SKM-1 (cell line): ENCODE results near the gene FSHR.

ENCODE experiments used
- DNase-seq: peaks from one replicate; lab custom pipeline; 2025; ENCODE audit not compliant: unreplicated experiment; lab: John Stamatoyannopoulos, UW

The FSHR gene, protein sequence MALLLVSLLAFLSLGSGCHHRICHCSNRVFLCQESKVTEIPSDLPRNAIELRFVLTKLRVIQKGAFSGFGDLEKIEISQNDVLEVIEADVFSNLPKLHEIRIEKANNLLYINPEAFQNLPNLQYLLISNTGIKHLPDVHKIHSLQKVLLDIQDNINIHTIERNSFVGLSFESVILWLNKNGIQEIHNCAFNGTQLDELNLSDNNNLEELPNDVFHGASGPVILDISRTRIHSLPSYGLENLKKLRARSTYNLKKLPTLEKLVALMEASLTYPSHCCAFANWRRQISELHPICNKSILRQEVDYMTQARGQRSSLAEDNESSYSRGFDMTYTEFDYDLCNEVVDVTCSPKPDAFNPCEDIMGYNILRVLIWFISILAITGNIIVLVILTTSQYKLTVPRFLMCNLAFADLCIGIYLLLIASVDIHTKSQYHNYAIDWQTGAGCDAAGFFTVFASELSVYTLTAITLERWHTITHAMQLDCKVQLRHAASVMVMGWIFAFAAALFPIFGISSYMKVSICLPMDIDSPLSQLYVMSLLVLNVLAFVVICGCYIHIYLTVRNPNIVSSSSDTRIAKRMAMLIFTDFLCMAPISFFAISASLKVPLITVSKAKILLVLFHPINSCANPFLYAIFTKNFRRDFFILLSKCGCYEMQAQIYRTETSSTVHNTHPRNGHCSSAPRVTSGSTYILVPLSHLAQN

DNA sequence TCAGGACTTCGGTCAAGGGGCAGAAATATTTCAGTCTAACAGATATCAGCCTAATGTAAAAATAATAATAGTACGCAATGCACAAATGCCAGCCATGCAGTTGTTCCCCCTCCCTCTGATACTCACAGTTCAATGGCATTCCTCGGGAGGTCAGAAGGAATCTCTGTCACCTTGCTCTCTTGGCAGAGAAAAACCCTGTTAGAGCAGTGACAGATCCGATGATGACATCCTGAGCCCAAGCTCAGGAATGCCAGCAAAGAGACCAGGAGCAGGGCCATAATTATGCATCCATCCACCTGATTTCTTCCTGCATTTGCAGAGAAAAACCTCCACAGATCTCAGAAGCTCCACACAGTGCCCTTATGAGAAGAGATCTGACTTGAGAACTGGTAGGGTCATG is at the start of gene FSHR:
TSS of gene FSHR (minus strand) at position 376 of the 400 bp plus-strand sequence. CDS start at position 278, 98 bp downstream.
- no peak for DNase-seq

DNA sequence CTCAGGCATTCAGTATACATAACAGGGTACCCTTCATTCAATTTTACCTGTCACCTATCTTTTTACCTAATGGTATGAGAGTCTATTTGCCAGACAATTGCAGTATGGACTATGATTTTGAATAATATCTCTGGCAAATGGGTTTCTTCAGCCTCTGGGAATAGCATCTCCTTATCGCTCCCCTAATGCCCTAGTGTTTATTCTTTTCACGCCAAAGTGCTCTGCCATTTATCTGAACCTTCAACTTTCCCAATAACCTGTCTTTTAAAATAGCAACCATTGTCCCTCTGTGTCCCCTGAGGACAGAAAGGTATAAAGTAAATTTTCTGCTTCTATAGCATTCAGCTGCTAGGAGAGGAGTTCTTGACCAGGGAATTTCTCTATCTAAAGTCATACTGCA is 45.0 kb upstream of the FSHR start:
- no peak for DNase-seq

DNA sequence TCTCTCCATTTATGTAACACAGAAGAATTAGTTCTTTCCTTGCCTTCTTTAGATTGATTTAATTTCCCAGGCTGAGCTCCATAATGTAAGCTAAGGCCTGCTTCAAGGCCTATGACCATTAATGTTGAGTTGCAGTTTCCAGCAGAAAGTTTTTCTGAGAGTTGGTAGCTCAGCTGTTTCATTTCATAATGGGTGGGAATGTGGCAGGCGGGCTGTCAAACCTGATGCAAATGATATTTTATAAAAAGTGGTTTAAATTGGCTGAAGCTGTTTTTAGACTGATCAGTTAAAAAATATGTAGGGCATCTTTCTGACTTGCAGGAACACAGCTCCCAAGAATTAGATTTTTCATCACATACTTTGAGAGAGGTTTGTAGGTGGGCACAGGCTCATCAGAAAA is 40.4 kb upstream of the FSHR start:
- no peak for DNase-seq

DNA sequence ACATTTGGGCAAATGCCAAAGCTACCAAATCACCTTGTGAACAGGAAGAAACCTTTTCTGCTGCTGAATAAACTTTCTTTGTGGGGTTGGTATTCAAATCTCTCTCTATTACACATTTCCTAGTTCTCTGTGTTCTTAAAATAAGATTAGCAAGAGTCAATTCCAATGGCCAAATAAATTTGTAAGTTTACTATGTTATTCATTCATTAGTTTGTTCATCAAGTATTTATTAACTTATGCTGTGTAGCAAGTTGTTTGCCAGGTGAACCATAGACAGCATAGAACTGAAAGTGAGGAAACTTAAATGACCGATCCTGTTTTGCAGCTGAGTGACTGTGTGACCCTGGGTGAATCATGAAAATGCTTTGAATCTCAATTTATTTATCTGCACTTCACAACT is 37.7 kb upstream of the FSHR start:
- DNase-seq: no peak

DNA sequence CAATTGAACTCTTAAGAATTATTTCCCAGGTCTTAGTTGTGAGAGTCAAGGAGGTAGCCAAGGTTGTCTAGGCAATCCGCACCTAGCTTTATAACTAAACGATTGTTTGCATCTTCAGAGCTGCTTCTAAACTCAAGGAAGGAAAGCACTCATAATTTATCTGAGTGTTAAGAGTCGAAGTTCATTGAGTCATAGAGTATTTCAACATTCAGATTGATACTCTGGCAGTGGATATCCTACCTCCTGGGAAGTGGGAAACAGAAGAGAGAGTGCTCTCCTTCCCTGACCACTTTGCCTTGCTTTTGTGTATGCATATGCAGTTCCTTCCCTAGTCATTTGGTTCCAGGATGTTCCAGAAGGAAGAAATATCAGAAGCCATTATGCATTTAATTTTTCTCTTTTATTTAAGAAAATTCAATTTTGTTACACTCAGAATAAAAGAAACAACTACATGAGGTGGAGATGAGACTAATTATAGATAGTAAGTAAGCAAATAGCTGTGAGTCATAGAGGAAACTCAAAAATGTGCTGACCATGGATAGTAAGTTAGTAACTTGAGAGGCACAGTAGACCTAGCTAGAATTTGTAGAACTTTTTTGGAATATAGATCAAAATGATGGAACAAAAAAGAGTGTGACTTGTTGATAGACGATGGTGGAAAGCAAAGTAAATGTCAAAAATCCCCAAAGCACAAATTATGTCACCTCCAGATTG is 35.4 kb upstream of the FSHR start:
- no peak for DNase-seq

DNA sequence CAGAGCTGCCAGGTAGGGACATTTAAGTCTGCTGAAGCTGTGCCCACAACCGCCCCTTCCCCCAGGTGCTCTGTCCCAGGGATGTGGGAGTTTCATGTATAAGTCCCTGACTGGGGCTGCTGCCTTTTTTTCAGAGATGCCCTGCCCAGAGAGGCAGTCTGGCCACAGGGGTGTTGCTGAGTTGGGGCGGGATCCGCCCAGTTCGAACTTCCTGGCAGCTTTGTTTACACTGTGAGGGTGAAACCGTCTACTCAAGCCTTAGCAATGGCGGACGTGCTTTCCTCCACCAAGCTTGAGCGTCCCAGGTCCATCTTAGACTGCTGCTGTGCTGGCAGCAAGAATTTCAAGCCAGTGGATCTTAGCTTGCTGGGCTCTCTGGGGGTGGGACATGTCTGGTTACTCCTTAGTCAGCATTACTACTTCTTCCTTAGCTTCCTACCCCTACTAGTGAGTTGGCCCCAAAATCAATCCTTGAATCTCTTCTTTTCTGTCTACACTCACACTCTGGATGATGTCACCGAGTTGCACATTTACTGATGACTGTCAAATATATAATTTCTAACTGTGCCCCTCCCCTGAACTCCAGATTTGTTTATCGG is 31.8 kb upstream of the FSHR start:
- no peak for DNase-seq

DNA sequence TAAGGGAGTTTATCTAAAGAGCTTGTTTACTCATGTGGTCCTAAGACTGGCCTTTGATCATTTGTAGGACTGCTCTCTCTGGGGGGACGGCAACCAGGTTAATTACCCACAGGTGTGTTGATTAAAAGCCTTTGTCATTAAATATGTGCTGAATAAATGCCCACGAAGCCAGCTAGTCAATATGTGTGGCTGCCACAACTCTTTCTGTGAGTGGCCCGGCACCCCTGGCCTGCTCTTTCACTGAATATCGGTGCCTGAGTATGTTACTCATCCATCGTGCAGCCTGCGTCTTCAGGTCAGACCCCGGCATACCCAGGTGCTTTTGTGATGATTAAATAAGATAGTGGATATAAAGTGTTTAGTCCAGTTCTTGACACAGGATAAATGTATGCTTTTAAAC is 24.3 kb upstream of the FSHR start:
- DNase-seq: no peak

DNA sequence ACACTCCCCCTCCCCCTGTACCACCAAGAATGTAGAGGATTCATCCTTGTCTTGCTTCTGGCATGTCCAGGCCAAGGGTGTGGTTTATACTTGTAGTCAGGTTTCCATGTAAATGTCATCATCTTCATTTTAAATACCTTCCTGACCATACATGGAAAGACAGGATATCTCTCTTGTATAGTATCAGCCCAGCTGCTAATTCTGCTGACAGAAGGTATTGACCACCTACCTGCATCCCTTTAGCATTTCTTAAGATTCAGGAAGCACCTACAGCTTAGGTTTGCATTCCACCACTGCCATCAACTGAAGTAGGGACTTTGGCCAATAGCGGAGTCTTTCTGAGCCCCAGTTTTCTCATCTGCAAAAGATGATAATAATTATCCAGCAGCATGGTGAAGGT is 22.9 kb upstream of the FSHR start:
- no peak for DNase-seq

DNA sequence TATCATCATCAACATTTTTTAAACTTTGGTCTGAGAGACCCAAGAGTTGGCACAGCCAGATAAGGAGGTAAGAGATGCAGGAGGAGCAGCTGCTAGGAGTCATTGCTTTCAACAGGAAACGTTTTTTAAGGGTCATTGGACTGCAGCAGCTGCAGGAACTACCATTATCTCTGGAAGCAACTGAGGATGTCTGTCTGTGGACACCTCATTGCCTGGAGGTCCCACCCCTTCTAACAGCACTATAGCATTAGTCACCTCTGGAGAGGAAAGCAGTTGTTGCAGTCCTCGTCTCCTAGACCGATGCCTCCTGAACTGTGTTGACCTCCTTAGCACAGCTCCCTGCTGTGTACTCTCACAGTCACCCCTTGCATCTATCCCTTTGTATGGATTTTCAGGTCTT is 21.5 kb upstream of the FSHR start:
- no peak for DNase-seq

DNA sequence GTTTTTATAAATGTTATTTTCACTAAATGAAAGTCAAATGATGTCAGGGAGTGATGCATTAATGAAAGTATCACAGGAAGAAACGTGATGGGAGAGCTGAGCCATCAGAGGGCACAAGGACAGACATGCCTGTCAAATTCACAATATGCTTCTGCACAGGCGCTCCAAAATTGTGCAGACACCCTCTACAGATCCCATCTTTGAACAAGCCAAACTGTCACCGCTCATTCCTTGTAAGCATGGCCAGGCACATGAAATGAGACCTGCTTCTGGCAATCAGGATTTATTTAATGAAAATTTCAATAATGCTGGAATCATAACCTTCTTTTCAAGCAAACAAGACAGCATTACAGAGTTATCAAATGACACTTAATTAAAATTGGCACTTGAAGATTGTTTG is 20.4 kb upstream of the FSHR start:
- no peak for DNase-seq

DNA sequence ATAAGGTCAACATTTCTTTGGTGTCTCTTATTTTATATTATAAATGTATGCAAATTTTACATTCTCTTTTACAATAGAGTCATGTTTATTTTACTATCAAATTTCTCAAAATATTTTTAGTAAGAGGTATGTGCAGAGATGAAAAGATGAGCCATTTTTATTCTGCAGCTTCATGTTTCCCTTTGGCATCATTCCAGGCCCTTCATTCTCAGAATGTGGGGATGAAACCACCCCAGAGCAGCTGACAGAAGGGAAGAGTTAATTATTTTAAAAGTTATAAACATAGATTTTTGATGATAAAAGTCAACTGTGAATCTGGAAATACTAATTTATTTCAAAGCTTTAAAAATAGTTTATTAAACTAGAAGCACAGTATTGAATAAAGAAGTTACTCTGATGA is 12.8 kb upstream of the FSHR start:
- DNase-seq: no peak

DNA sequence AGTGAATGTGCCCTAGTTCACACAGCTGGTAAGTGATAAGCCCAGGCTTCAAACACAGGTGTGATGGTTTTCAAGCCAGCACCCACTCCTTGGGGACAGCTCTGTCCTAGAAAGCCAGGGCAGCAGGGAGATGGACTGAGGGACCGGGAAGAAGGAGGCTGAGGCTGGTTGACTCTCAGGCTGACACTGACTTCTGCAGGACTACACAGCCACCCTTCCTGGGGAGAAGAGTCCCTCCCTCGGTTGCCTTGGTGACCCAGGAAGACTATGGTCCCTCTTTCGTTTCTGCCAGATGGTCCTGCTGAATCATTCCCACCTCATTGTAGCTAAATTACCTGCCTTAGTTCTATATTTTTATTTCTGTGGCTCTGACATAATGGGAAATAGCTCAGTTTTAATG is 11.3 kb upstream of the FSHR start:
- DNase-seq: no peak

DNA sequence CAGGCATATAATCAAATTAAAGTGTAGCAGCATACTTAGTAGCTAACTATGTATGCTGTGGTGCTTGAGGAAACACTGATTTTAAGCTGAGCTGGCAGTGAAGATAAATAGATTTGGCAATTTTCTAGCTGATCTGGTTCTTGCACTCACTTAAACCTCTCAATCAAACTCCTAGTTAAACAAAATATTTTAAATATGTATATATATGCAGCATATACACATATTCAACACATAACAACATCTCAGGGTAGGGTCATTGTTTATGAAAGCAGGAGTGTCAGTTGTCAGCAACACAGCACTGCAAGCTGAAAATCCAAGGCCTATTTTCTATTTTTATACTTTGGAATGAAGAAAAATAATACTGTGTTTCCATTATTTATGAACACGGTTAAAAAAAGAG is 10.4 kb upstream of the FSHR start:
- DNase-seq: no peak

DNA sequence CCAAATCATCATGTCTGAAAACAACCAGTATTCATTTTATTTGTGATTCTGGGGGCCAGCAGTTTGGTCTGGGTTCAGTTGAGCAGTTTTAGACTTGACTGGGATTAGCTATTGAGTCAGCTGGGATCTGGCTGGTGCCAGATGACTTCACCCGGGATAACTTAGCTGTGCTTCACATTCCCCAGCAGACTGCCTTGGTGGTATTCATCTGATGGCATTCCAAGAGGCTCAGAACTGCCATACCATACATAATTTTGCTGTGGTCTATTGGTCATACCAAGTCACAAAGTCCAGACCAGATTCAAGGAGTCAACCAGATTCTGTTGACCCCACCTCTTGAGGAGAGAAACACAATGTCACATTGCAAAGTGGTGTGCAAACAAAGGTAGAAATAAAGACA is 7.8 kb upstream of the FSHR start:
- DNase-seq: no peak

DNA sequence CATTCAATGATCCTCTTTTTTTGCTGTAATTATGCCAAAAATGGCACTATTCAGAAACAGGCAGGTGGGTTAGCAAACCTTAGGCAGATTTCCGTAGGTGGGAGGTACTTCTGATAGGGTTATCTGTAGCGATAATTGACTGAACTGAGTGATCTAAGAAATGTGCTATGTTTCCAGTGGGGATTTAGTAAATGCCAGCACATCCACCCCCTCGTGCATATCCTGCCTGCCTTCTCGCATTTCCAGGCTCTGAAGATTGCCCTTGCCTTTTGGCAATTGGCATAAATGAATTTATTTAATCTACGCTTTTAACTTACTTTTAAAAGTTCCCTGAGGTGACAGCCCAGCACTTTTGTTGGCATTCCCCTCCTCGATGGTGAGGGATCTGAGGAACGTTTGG is 576 bp upstream of the FSHR start:
- no peak for DNase-seq

DNA sequence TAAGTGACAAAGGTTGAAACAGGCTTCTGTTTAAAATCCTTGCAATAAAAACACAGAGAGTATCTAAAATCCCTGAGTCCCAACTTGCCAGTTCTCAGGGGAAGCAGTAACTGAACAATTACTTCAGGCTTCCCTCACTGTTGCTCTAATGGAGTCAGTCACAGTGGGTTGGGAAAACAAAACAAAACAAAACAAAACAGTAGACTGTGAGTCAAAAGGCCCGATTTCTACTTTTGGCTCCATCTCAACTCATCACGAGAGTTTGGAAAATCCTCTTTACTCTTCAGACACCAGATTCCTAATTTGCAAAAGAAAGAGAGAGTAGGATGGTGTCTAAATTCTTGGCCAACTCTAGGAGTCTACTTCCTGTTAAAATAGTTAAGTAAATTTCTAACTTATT is 1.1 kb downstream of the FSHR start:
- DNase-seq: no peak

DNA sequence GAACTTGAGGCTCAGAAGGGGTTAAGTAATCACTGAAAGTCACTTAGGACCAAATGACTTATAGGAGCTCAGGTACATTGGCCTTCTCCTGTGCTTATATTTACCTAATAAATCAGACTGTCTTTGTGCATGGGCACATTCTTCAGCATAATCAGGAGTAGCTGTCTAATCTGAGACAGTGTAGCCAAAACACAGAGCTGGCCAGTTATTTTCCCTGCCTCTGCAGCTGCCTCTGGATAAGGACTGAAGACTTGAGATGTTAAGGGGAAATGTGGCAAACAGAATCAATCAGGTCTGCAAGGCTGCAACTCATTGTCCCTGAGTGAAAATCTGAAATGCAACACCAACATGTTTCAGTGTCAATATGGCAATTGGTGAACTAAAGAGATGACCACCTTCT is 1.5 kb downstream of the FSHR start:
- no peak for DNase-seq

DNA sequence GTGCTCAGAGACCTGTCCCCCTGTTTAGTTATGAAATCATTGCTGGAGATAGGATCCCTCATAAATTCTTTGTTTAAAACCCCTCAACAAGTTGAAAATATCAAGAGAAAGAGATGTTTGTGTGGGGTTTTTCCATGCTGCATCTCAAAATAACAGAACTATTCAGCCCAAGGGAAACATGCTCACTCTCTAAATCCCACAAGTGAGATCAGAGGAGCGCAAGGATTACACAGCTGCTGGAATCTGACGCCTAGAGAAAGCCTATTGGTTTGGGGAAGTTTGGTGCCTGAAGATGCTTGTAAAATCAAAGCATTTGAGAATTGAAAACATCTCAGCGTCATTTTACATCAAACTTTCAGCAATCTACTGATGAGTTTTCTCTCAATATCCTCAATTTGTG is 7.9 kb downstream of the FSHR start:
- no peak for DNase-seq

DNA sequence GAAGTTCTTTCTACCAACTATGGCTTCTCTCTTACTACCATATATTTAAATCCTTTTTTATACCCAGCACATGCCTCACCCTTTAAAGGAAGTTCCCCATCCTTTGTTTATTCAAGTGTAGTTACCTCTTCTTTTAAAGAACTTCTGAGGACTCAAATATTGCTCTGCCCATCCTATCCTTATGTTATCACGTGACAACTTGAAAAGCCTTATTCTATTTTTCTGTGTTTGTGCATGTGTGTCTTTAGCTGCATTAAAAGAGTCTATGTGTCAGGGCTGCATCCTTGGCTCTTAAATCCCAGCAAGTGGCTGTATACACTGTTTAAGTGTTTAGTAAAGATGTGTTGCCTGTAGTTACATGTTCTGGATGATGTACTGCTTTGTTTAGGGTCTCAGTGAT is 22.5 kb downstream of the FSHR start:
- no peak for DNase-seq

DNA sequence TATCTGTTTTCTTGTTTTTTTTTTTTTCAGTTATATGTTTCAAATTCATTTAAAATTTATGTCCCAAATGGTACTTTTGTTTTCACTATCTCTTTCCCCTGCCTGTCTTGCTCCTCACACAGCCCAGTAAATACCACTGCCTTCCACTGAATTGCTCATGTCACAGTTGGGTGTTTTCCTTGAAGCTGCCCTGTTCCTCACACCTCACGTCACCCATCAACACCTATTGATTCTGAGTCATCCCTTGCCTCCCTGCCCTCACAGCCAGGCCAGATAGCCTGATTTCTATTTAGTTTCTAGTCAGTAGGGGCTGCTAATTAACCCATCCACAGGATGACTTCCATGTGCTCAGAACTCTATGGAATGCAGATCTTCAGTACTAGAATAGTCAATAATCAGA is 25.3 kb downstream of the FSHR start:
- no peak for DNase-seq

DNA sequence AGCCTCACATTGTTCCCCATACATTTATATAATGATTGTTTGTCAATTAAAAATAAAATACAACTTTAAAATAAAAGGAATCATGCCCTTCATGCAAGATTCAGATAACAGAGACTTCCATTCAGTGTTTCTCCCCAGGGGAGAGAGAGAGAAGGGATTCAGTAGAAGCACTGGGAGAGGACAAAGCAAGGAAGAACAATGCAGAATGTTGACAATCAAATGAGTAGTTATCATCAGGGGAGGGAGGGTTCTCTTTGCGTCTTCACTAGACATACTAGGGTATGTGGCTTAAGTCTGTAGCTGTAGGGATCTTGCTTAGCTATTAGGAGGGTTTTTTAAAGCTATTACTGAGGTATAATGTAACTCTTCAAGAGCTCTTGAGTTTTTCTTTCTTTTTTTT is 30.7 kb downstream of the FSHR start:
- no peak for DNase-seq

DNA sequence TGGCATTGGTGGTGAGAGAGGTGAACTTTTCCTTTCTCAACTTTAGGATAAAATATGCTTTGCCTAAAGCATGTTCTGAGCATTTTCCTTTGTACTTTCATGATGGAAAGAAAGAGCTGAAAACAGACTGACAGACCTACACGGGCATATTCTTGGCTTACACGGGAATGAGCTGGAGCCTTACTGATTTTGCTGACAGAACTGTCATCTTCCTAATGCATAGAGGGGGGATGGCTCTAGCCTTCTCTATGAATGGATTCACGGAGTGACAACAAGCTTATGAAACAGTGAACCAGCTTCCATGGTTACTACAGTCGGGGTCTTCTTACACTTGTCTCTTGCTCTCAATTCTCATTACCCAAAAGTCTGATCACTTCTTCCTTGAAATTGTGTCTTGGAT is 32.2 kb downstream of the FSHR start:
- DNase-seq: no peak
